ENCODE results near the gene OTUB2. TPM values are rescaled to one million over a fixed set of nuclear protein-coding genes. Genes with fewer than 3 reads are reported as not detected.
"Not testable (repeated sequence)": the region's sequence is repeated elsewhere in the genome, so short reads cannot be mapped to it uniquely, and the experiment has no call there.

OTUB2 gene
- total RNA-seq, 1 donor from 2014 or later: 6.4 TPM

GRCh38 chr14:94056579-94057308 lies 30.6 kb downstream of the OTUB2 start:
- no peak for DNase-seq (ENCODE audit: low read depth)

DNA sequence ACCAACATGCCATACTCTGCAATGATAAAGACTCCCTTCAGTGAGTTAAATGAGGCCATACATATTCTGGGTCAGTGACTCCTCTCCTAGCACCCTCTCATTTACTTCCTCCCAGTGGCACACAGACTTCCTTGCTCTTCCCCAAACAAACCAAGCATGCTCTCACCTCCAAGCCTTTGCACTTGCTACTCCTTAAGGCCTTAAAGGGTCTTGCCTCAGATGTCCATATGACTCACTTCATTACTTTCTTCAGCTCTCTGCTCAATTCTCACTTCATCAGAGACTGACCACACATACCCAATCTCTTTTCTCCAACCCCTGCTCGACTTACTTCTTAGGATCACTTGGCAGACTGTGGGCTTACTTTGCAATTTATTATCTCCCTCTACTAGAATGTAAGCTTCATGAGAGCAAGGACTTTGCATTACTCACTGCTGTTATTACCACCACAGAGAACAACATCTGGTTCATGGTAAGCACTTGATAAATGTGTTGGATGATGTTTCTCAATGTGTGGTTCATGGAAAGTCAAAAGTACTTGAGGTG lies 32.1 kb downstream of the OTUB2 start:
- no peak for DNase-seq (ENCODE audit: low read depth)

DNA sequence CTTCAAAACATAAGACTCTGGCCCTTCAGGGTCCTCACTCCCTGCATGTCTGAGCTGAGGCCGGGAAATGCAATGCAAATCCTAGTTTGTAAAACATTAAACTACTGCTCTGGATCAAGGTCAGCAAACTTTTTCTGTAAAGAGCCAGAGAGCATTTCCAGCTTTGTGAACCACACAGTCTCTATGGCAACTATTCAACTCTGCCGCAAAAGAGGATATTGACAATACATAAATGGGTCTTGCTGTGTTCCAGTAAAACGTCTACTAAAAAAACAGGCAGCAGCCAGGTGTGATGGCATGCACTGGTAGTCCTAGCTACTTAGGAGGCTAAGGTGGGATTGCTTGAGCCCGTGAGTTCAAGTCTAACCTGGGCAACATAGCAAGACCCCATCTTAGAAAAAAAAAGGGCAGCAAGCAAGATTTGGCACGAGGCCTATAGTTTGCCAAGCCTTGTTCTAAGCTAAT lies 32.6 kb downstream of the OTUB2 start:
- peak; percentile 86 for DNase-seq (ENCODE audit: low read depth)

DNA sequence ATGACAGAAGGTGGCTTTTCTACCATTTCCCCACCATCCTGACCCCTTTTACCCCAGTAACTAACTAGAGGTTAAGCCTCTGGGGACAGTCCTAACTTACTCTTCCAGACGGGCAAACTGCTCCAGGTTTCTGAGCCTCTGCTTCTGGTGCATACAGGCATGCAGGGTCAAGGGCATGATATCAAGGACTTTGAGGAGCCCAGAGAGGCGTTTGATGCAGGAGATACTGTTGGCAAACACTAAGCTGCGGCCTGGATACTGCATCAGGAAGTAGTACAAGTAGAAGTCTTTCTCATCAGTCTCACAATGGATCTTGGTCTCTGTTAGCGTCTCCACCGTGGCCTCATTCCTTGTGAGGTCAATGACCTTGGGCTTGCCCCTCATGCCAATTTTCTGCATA lies 33.9 kb downstream of the OTUB2 start:
- no peak for DNase-seq (ENCODE audit: low read depth)

GRCh38 chr14:94062344-94062940 lies 36.3 kb downstream of the OTUB2 start:
- DNase-seq (ENCODE audit: low read depth): peak; percentile 90

DNA sequence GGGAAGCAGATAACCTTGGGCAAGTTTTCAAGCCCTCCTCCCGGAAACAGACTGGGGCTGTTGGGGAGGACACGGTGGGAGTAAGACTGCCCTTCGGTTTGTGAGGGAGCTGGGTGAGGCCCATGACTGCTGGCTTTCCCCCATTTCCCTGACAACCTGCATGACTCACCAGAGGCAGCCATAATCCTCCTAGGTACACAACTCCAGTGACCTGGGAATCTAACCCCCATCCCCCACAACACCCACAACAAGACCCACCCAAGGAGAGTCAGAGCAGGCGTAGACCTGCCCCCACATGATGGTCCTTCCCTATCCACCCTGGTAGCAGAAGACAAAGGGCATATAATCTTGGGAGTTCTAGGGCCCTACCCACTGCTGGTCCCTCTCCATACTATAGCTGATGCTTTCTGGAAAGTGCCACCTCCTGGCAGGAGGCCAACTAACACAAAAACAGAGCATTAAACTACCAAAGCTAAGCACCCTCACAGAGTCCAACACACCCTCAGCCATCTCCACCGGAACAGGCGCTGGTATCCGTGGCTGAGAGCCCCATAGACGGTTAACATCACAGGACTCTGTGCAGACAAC lies 40.0 kb downstream of the OTUB2 start:
- DNase-seq (ENCODE audit: low read depth): peak; percentile 68

GRCh38 chr14:94072076-94072475 lies 45.9 kb downstream of the OTUB2 start:
- DNase-seq (ENCODE audit: low read depth): not testable (repeated sequence)

- DNase-seq (ENCODE audit: low read depth): no peak
Observed at GRCh38 chr14:94074534-94074933, 48.4 kb downstream of the OTUB2 start.

DNA sequence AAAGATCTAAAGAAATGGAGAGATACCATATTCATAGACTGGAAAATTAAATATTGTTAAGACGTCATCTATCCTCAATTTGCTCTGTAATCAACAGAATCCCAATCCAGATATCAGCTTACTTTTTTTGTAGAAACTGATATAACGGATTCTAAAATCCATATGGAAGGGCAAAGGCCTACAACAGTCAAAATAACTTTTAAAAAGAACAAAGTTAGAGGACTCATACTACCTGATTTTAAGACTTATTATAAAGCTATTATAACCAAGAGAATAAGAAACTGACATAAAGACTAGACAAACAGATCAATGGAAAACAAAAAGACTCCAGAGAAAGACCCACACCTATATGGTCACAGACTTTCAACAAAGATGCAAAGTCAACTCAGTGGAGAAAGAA lies 48.9 kb downstream of the OTUB2 start:
- DNase-seq (ENCODE audit: low read depth): no peak

GRCh38 chr14:94077111-94077821 lies 51.1 kb downstream of the OTUB2 start:
- no peak for DNase-seq (ENCODE audit: low read depth)

DNA sequence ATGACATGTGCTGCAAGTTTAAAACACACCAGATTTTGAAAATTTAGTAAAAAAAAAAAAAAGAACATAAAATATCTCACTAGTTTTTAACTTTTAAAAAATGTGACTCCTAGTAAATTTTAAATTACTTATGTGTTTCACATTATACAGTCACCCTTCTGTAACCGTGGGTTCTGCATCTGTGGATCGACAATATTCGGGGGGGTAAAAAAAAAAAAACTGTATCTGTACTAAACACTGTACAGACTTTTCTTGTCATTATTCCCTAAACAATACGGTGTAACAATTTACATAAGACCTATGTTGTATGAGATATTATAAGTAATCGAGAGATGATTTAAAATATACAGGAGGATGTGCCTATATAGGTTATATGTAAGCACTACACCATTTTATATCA lies 51.7 kb downstream of the OTUB2 start:
- DNase-seq (ENCODE audit: low read depth): no peak

GRCh38 chr14:94079891-94080620 lies 53.9 kb downstream of the OTUB2 start:
- DNase-seq (ENCODE audit: low read depth): peak; percentile 8

- DNase-seq (ENCODE audit: low read depth): peak; percentile 84
Observed at GRCh38 chr14:94080621-94081385, 54.7 kb downstream of the OTUB2 start, which contains the start of the genes DDX24 and IFI27L1. TSS of gene DDX24 (minus strand) at chr14:94081202. CDS start at chr14:94079742, 1,460 bp downstream. TSS of gene IFI27L1 (plus strand) at chr14:94081310. CDS start at chr14:94096938, 15,628 bp downstream.

DNA sequence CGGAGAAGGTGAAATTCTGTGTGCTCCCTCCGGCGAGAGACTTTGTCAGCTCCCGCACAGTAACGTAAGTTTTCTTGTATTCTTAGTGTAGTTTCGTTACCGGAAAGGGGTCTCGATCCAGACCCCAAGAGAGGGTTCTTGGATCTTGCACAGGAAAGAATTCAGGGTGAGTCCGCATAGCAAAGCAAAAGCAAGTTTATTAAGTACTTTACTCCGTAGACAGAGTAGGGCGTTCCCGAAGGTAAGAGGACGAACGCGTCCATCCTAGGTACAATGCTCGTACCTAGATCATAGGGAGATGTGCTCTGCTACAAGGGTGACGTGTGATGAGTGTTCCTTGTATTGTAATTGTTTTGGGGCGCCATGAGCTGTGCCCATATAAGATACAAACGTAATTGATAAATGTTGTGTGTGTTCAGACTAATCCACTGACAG lies 55.3 kb downstream of the OTUB2 start:
- no peak for DNase-seq (ENCODE audit: low read depth)

DNA sequence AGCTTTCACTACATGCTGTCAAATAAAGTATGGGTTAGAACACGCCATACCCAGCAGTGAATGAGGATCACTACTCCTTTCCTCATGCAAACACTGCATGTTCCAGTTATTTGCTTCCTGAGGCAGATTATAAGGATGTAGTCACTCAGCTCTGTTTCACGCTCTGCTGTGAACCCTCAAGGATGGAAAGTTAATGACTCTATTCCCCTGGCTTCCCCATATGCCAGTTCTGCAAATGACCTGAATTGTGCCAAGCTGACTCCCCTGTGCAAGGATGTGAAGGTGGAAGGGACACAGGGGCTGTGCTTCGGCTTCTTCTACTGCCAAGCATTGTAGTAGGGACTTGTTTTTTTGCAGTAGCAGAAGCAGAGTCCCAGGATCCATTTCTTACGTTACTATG lies 61.8 kb downstream of the OTUB2 start:
- no peak for DNase-seq (ENCODE audit: low read depth)

DNA sequence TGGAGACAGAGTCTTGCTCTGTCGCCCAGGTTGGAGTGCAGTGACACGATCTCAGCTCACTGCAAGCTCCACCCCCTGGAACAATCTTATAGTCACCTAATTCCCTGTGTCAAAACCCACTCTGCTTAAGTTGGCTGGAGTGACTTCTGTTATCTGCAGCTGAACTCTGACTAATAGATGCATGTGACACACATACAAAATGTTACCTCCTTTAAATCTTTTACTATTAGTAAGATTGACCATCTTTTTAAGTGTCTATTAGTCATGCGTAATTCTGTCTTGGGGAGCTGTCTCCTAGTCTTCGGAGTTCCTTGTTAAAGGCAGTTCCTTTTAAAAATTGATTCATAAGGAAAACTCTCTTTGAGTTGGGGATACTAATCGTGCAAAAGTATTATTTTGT lies 62.4 kb downstream of the OTUB2 start:
- no peak for DNase-seq (ENCODE audit: low read depth)

- no peak for DNase-seq (ENCODE audit: low read depth)
Observed at GRCh38 chr14:94089479-94089878, 63.3 kb downstream of the OTUB2 start.

DNA sequence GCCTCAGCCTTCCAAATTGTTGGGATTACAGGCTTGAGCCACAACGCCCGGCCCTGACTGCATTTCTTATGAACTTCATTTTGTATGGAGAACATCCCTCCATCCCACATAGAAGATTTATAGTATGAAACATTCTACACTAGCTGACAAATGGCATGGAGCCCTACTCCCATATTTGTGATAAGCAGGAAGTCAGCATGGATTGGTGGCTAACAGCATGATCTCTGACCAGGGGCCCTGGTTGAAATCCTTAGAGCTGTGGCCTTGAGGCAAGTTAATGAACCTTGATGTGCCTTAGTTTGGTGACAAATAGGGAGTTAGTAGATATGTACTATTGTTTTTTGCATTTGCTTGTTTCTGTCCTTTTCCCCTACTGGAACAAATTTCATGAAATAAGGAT lies 67.3 kb downstream of the OTUB2 start:
- no peak for DNase-seq (ENCODE audit: low read depth)

DNA sequence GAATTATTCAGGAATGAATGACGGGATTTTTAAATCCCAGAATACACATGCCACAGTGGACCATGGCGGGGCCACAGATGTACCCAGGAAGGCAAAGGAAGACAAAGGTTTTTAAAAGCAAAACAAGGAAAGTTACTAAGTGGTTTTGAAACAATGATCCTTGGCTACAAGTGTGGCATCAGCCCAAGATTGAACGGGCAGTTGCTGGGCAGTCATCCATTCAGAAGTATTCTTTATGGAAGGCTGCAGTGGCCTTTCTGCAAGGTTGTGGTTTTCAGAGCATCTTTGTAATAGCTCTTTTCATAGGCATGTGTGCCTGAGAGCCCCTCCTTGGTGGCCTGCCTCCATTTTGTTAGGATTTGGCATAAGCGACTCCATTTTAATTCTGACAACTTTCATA lies 71.0 kb downstream of the OTUB2 start:
- DNase-seq (ENCODE audit: low read depth): peak; percentile 78

All from renal cortical epithelial cell (primary cell).